ENCODE results near the gene PRRX2. TPM values are rescaled to one million over a fixed set of nuclear protein-coding genes. Genes with fewer than 3 reads are reported as not detected.

The PRRX2 gene
- total and polyA plus RNA-seq, 2 of the 4 experiments (the other 2 are of a cell fraction) = 12.7 to 35.5 TPM

DNA sequence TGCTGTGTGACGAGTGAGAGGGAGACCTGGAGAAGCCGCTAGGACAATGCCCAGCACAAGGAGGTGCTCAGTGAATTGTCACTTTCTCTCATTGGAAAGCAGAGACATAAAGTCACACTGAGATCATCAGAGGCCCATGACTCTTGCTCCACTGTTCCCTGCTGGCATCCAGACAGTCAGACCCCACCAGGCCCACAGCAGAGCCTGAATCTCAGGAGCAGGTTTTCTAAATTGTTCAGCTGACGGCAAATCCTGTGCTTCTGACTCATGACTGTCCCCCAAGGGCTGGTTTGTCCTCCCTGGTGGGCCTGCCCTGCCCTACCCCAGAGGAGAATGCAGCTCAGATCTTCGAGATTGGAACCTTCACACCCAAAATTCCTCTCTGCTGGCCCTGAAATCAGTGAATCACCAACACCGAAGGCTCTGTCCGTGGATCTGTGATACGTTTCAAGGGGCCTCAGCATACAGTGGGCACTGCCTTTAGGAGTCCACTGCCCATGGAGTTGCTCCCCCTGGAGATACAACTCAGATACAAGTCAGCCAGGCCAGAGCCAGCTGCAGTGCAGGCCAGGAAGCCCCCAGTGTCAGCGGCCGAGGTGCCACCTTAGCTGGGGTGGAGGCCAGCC is 84.7 kb downstream of the PRRX2 start (continued):
- TF ChIP-seq, protein P1, sequence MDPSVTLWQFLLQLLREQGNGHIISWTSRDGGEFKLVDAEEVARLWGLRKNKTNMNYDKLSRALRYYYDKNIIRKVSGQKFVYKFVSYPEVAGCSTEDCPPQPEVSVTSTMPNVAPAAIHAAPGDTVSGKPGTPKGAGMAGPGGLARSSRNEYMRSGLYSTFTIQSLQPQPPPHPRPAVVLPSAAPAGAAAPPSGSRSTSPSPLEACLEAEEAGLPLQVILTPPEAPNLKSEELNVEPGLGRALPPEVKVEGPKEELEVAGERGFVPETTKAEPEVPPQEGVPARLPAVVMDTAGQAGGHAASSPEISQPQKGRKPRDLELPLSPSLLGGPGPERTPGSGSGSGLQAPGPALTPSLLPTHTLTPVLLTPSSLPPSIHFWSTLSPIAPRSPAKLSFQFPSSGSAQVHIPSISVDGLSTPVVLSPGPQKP (IDR thresholded peaks at IDR 0.05; ENCODE audit: borderline replicate concordance, low read depth, low read length) = no peak
- no peak for TF ChIP-seq POLR2A (IDR thresholded peaks at IDR 0.05; ENCODE audit: low read depth, low read length)

Data from IMR-90 (cell line).